A673 (cell line): Measurements from ENCODE around the gene NAP1L5. TPM values are rescaled to one million over a fixed set of nuclear protein-coding genes. Genes with fewer than 3 reads are reported as not detected.
A peak's percentile ranks its signal among the peaks of the same experiment; 100 is the strongest.

Experiments
- BruUV-seq: library from RNA; stranded (reverse); fragments of 400-500 nt; replicated peaks from 2 replicates; lab custom pipeline; 2021; lab: Mats Ljungman, UMichigan
- CTCF ChIA-PET: fragments of 300-600 bp; sonication (Branson Sonifier 250); formaldehyde crosslinking; loops from one replicate; lab custom pipeline; 2022; ENCODE audit warnings: antibody characterized with exemption; lab: Charles Lee
- POLR2A ChIA-PET: fragments of 300-600 bp; sonication (Branson Sonifier 250); formaldehyde crosslinking; loops from one replicate; lab custom pipeline; 2022; ENCODE audit warnings: antibody characterized with exemption; ENCODE audit not compliant: low non-redundant PET; lab: Charles Lee
- DNase-seq: peaks from one replicate; pipeline ENCODE4 v3.0.0-alpha.2; 2015; ENCODE audit warnings: low spot score
- H3K27ac ChIP-seq: fragments of 200-600 bp; sonication (generic); 2 replicates; pipeline ENCODE4 v1.5.1; 2016; ENCODE audit warnings: mixed run types, low read depth, mild to moderate bottlenecking, mixed read lengths, antibody characterized with exemption, low read length; ENCODE audit not compliant: poor library complexity, severe bottlenecking
- H3K27me3 ChIP-seq: fragments of 200-600 bp; sonication (generic); replicated peaks from 2 replicates; pipeline ENCODE4 v1.6.1; 2017; ENCODE audit warnings: mixed run types, low read depth, mild to moderate bottlenecking, mixed read lengths, antibody characterized with exemption, low read length; ENCODE audit not compliant: insufficient read depth, poor library complexity
- H3K36me3 ChIP-seq: fragments of 200-600 bp; sonication (generic); 2 replicates; pipeline ENCODE4 v1.6.1; 2016; ENCODE audit warnings: mixed run types, mild to moderate bottlenecking, mixed read lengths, antibody characterized with exemption, low read length; ENCODE audit not compliant: insufficient read depth, poor library complexity, severe bottlenecking
- H3K4me1 ChIP-seq: fragments of 200-600 bp; sonication (generic); 2 replicates; pipeline ENCODE4 v1.6.1; 2017; ENCODE audit warnings: mixed run types, mild to moderate bottlenecking, mixed read lengths, antibody characterized with exemption, low read length; ENCODE audit not compliant: insufficient read depth, poor library complexity, severe bottlenecking
- H3K4me3 ChIP-seq: fragments of 200-600 bp; sonication (generic); 2 replicates; pipeline ENCODE4 v1.5.1; 2016; ENCODE audit warnings: low read depth, mixed run types, mild to moderate bottlenecking, mixed read lengths, low read length; ENCODE audit not compliant: poor library complexity, severe bottlenecking
- H3K9me3 ChIP-seq: fragments of 200-600 bp; sonication (generic); 2 replicates; pipeline ENCODE4 v1.6.1; 2016; ENCODE audit warnings: mixed run types, low read depth, mild to moderate bottlenecking, mixed read lengths, antibody characterized with exemption, low read length; ENCODE audit not compliant: poor library complexity, severe bottlenecking
- CTCF ChIP-seq: fragments of 300-800, 200-600 bp; sonication (generic); conservative IDR thresholded peaks from 2 replicates; pipeline ENCODE4 v1.5.1; 2017; ENCODE audit warnings: low read depth, mild to moderate bottlenecking, antibody characterized with exemption, low read length, moderate library complexity, mixed read lengths
- EZH2 ChIP-seq: fragments of 200-600 bp; sonication (generic); IDR thresholded peaks from 2 replicates; pipeline ENCODE4 v1.6.1; 2017; ENCODE audit warnings: borderline replicate concordance, low read depth, mild to moderate bottlenecking, mixed read lengths, antibody characterized with exemption, low read length; ENCODE audit not compliant: poor library complexity, severe bottlenecking
- intact Hi-C: fragments of 100-400 bp; cut with micrococcal nuclease; formaldehyde crosslinking; loops from one replicate; pipeline ENCODE4 v1.10.0; 2022; ENCODE audit not compliant: unreplicated experiment
- total RNA-seq: library from RNA; stranded (reverse); gene quantifications from 2 replicates; pipeline ENCODE4 v1.2.3, GENCODE V29; 2021

Gene NAP1L5
- total RNA-seq, 1 experiment from 2014 or later = not detected

- BruUV-seq = no TSS peak
- Histone ChIP-seq H3K27ac (no peak overlapping the region), H3K27me3 (no peaks in the 10 kb centered on the region), H3K4me1 (no peaks in the 10 kb centered on the region), H3K4me3 (no peak overlapping the region), H3K9me3 (no peaks in the 10 kb centered on the region), H3K36me3 (no peaks in the 10 kb centered on the region)
- DNase-seq = no peak
- ChIA-PET POLR2A (no interaction called here), CTCF (no interaction called here)
- TF ChIP-seq CTCF = no peak
- TF ChIP-seq EZH2 = no peak
- intact Hi-C loops = no loop called here
These were observed 23.7 kb downstream of the NAP1L5 start for GRCh38 chr4:88673886-88674285.

- BruUV-seq = no TSS peak
- POLR2A ChIA-PET = interaction anchor here (0.5 to 0.6 kb wide), 2 partner anchors 11 to 469 kb away, joined by 3 to 6 read pairs; no protein-coding TSS in a partner anchor
- DNase-seq = peak; percentile 46
- H3K36me3 ChIP-seq = no peaks in the 10 kb centered on the region
- H3K9me3 ChIP-seq = no peaks in the 10 kb centered on the region
- no peak overlapping the region for H3K27ac ChIP-seq
- H3K4me3 ChIP-seq = no peak overlapping the region
- intact Hi-C loops = no loop called here
- H3K4me1 ChIP-seq = no peaks in the 10 kb centered on the region
- H3K27me3 ChIP-seq = no peaks in the 10 kb centered on the region
- CTCF ChIA-PET = interaction anchor here (0.6 kb wide), 6 partner anchors 14 to 288 kb away, joined by 3 to 6 read pairs (median 3); no protein-coding TSS in a partner anchor
- TF ChIP-seq EZH2 (no peak), CTCF (peak; percentile 71)
These were observed 24.6 kb downstream of the NAP1L5 start for GRCh38 chr4:88672987-88673386.

GRCh38 chr4:88661739-88662138, 35.9 kb downstream of the NAP1L5 start:
- H3K27ac ChIP-seq = no peak overlapping the region
- DNase-seq = no peak
- intact Hi-C loops = no loop called here

More at GRCh38 chr4:88661739-88662138, 35.9 kb downstream of the NAP1L5 start:
- no peaks in the 10 kb centered on the region for H3K36me3 ChIP-seq
- no peaks in the 10 kb centered on the region for H3K4me1 ChIP-seq
- H3K9me3 ChIP-seq = no peaks in the 10 kb centered on the region
- POLR2A ChIA-PET = no interaction called here
- BruUV-seq = no TSS peak
- no peak overlapping the region for H3K4me3 ChIP-seq
- CTCF ChIA-PET = no interaction called here
- TF ChIP-seq EZH2 (no peak), CTCF (no peak)
- H3K27me3 ChIP-seq = no peaks in the 10 kb centered on the region
